GM18499 (cell line): ENCODE results near the gene EPHB6.

Source experiments
- ATAC-seq: cut with Tn5 transposase; IDR thresholded peaks from one replicate; pipeline ENCODE4 v1.9.1; 2021; ENCODE audit warnings: moderate number of reproducible peaks; ENCODE audit not compliant: insufficient read depth, unreplicated experiment

The EPHB6 gene

GRCh38 chr7:142894112-142894984 is 39.5 kb downstream of the EPHB6 start:
- no peak for ATAC-seq

GRCh38 chr7:142894985-142895593 is 40.2 kb downstream of the EPHB6 start:
- ATAC-seq, result no peak

GRCh38 chr7:142896151-142896550 is 41.3 kb downstream of the EPHB6 start:
- ATAC-seq, result no peak

DNA sequence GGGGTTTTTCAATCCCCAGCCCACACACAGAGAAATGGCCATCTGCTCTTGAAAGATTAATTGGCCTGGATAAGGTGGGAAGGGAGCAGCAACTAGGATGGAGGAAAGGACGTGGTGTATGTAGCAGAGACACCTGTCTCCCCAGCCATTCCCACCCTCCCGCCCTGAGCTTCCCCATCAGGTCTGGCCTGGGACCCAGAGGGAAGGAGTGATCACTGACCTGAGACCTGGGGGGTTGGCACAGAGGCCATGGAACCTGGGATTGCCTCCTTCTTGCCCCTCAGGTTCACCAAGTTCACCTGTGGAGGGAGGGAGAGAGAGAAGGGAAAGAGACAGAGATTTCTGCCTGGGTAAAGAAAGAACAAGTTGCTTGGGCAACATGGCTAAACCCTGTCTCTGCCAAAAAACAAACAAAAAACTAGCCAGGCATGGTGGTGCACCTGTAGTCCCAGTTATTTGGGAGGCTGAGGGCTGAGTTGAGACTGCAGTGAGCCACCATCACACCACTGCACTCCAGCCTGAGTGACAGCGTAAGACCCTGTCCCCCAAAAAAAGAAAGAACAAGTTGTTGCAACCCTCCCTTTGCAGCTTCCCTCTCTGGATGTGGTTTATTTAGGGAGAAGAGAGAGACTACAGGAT is 42.0 kb downstream of the EPHB6 start:
- no peak for ATAC-seq

DNA sequence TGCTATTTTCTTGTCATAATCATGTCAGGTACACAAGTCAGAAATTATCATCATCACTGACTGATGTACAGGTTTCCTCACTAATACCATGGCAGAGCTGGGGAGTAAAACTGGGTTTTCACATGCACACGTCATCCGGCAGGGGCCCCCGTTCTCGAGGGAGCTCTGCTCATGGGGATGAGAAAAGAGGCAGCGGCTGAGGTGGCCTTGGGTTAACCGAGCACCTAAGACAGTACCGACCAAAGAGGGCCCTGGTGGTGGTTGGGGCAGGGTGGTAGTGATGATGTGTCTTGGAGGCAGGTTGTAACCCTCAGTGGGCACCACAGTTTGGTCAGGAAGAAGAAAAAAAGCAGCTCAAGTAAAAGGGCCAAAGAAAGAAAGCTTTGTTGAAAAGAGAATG is 42.8 kb downstream of the EPHB6 start:
- ATAC-seq, result no peak

- no peak for ATAC-seq
Measured at GRCh38 chr7:142898377-142899170, 43.7 kb downstream of the EPHB6 start.

DNA sequence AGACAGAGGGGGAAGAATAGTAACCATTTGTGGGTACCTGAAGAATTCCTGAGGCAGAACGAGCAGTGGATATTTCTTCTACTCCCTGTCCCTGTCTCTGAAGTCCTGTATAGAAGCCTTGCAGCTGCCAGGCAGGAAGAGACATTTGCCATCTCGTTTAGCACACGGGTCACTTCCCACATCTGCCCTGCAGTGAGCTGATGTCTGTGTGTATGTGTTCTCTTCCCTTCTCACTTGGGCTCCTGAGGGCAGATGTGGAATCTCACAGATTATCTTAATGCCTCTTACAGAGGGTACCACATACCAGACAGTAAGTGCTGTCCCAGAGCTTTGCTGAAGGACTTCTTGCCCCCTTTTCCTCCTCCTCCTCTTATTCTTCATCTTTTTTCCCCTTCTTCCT is 44.8 kb downstream of the EPHB6 start:
- no peak for ATAC-seq

GRCh38 chr7:142901426-142902259 is 46.8 kb downstream of the EPHB6 start:
- ATAC-seq, result no peak

- no peak for ATAC-seq
Measured at GRCh38 chr7:142904128-142904527, 49.3 kb downstream of the EPHB6 start.

DNA sequence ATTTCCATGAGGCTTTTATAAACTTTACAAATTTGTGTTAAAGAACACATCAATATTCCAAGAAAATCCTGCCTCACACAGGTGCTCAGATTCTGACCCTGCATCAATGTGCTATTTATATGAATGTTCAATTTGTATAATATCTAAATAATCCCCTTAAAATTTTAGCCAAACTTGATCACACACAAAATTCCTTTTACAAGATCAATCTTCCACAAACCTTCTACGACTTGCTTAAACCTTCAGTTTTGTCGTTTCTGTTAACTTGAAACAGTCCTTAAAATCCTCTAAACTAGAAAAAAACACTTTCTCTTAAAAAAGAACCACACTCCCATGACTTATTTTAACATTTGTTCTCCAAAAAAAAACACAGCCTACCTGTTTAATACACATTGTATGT is 50.9 kb downstream of the EPHB6 start:
- ATAC-seq, result no peak

- no peak for ATAC-seq
Measured at GRCh38 chr7:142906643-142907042, 51.8 kb downstream of the EPHB6 start.

DNA sequence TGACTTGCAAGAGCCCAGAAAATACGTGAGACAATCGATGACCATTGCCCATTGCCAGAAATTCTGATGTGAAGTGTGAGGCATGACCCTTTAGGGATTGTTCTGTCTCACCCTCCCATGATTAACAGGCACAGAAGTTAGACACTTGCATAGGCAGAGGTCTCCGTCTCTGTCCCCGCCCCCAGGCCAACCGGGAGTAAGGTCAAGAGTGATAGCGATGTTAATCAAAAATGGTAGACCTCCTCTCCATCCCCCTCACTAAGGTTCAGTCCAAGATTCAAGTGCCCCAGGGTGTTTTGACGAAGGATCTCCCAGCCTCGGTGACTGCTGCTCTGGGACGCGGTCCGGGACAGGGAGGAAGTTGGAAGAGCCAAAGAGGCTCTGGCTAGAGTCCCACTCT is 53.4 kb downstream of the EPHB6 start:
- ATAC-seq, result no peak

DNA sequence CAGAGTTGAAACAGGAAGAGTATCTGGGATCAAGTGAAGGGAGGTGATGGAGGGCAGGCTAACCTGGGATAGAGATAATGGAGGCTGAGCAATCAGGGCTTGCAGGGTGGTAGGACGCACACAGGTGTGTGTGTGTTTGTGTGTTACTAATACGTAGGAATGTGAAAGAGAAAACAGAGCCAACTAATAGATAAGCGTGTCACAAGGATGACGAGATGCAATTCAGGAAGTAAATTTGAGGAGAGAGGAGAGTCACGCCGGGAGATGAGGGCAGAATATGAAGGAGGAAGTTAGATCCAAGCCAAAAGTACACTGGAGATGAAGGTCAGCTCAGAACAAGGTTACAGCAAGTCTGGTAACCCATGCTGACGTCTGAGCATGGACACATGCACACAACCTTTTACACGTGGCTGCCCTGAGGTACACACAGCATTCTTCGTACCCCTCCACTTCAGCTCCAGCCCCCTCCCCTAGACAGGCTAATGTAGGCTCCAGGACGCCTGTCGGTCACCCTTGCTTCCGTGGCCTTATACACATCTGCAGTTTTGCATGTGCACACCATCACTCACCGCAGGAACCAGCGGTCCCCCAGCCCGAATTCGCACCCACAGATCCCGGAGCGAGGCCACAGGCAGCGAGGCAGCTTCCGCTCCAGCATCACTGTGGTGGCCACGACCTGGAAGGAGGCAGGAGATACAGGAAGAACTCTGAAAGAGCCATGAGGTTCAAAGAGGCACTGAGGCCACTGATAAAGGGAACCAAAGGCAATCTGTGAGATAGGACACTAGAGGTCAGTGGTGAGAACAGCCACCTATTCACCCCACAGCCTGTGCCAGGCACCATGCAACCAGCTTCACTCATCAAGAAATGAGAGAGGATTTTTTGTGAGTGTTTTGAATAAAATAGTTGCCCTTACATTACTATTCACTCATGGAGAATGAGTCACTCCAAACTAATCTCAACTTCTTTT is 54.3 kb downstream of the EPHB6 start:
- no peak for ATAC-seq

GRCh38 chr7:142910031-142910433 is 55.2 kb downstream of the EPHB6 start:
- ATAC-seq, result no peak

GRCh38 chr7:142910481-142910880 is 55.6 kb downstream of the EPHB6 start:
- ATAC-seq, result no peak

DNA sequence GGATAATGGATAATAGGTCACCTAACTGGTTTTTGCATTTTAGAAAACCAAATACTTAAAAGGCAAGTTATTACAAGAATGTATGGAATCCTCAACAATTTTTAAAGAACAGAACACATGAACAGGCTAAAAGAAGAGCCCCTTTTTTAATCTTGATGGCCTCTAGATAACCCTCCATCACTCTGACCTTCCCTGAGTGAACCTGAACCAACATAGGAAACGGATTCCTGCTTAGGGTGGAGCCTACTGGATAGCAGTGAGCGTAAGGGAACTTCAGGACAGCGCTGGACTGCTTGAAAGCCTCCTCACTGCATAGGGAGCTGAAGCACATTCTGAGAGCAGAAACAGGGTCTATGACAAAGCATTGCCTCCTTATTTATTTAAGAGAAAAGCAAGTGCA is 58.2 kb downstream of the EPHB6 start:
- no peak for ATAC-seq

- ATAC-seq, result no peak
Measured at GRCh38 chr7:142913566-142913965, 58.7 kb downstream of the EPHB6 start.

GRCh38 chr7:142914121-142914520 is 59.2 kb downstream of the EPHB6 start:
- ATAC-seq, result no peak

- ATAC-seq, result no peak
Measured at GRCh38 chr7:142915315-142915714, 60.4 kb downstream of the EPHB6 start.
